ENCODE data around the gene SYNGR3.

DNA sequence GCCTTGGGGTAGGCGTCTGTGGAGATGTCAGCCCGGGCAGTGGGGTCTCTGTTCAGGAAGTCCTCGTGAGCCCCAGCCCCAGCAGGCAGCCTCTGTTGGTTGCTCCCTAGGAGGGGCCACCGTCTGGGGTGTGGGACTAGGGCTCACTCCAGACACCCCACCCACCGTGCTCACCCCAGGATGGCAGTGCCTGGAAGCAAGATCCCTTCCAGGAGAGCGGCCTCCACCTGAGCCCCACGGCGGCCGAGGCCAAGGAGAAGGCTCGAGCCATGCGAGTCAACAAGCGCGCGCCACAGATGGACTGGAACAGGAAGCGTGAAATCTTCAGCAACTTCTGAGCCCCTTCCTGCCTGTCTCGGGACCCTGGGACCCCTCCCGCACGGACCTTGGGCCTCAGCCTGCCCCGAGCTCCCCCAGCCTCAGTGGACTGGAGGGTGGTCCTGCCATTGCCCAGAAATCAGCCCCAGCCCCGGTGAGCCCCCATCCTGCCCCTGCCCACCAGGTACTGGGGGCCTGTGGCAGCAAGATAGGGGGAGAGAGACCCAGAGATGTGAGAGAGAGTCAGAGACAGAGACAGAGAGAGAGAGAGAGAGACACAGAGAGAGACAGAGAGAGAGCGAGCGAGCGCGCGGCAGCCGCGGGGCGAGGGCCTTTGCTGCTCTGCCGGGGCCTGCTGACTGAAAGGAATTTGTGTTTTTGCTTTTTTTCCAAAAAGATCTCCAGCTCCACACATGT lies 48.0 kb downstream of the SYNGR3 start:
- TF ChIP-seq, protein P1, sequence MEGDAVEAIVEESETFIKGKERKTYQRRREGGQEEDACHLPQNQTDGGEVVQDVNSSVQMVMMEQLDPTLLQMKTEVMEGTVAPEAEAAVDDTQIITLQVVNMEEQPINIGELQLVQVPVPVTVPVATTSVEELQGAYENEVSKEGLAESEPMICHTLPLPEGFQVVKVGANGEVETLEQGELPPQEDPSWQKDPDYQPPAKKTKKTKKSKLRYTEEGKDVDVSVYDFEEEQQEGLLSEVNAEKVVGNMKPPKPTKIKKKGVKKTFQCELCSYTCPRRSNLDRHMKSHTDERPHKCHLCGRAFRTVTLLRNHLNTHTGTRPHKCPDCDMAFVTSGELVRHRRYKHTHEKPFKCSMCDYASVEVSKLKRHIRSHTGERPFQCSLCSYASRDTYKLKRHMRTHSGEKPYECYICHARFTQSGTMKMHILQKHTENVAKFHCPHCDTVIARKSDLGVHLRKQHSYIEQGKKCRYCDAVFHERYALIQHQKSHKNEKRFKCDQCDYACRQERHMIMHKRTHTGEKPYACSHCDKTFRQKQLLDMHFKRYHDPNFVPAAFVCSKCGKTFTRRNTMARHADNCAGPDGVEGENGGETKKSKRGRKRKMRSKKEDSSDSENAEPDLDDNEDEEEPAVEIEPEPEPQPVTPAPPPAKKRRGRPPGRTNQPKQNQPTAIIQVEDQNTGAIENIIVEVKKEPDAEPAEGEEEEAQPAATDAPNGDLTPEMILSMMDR (IDR thresholded peaks at IDR 0.05), result no peak
- no peak for TF ChIP-seq POLR2A (IDR thresholded peaks at IDR 0.05)
